Measurements from ENCODE around the gene KCNH6.

KCNH6 gene

DNA sequence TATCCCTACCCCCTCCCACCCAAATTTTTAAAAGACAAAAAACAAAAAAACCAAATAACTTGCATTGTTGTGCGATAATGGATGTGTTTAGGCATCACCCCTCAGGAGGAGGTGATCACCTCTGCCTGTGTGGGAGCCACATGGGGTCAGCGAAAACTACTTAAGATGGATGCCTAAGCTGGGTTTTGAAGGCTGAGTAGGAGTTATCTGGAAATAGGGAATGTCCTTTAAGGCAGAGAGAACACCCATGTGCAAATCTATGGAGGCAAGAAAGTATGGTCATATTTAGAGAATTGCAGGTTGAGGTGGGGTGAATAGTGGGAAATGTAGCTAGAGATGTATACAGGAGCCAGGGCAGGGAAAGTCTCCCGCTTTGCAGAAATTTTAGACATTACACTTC, 72.0 kb downstream of the KCNH6 start:
- Histone ChIP-seq H3K9me2 (replicated peaks; ENCODE audit: low read depth, low read length) (no peaks in the 10 kb centered on the region), H2AFZ (ENCODE audit: low read length) (no peak overlapping the region), H3K4me2 (ENCODE audit: low read depth, low read length, poor library complexity, severe bottlenecking) (no peak overlapping the region), H3K27me3 (ENCODE audit: insufficient read depth, low read length, poor library complexity, severe bottlenecking) (no peaks in the 10 kb centered on the region), H3K36me3 (ENCODE audit: insufficient read depth, low read length) (peaks cover 30% of the 10 kb centered on the region; the same call in 1 of the 2 replicates), H3K79me2 (ENCODE audit: insufficient read depth, low read length) (no peaks in the 10 kb centered on the region), H3K4me1 (ENCODE audit: insufficient read depth, low read length, poor library complexity, severe bottlenecking) (peaks cover 4% of the 10 kb centered on the region), H3K9me3 (ENCODE audit: insufficient read depth, low read depth, low read length) (no peaks in the 10 kb centered on the region), H3K4me3 (ENCODE audit: low read length, poor library complexity, severe bottlenecking) (no peak overlapping the region), H4K20me1 (ENCODE audit: insufficient read depth, low read length, poor library complexity, severe bottlenecking) (no peaks in the 10 kb centered on the region), H3F3A (ENCODE audit: low read depth) (peaks cover 4% of the 10 kb centered on the region; the same call in 1 of the 2 replicates), H3K9ac (ENCODE audit: low read depth, low read length, poor library complexity, severe bottlenecking) (no peak overlapping the region)
- TF ChIP-seq, protein P1, sequence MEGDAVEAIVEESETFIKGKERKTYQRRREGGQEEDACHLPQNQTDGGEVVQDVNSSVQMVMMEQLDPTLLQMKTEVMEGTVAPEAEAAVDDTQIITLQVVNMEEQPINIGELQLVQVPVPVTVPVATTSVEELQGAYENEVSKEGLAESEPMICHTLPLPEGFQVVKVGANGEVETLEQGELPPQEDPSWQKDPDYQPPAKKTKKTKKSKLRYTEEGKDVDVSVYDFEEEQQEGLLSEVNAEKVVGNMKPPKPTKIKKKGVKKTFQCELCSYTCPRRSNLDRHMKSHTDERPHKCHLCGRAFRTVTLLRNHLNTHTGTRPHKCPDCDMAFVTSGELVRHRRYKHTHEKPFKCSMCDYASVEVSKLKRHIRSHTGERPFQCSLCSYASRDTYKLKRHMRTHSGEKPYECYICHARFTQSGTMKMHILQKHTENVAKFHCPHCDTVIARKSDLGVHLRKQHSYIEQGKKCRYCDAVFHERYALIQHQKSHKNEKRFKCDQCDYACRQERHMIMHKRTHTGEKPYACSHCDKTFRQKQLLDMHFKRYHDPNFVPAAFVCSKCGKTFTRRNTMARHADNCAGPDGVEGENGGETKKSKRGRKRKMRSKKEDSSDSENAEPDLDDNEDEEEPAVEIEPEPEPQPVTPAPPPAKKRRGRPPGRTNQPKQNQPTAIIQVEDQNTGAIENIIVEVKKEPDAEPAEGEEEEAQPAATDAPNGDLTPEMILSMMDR (conservative IDR thresholded peaks at IDR 0.05; ENCODE audit: low read length) = no peak
- TF ChIP-seq EZH2phosphoT487 (IDR thresholded peaks at IDR 0.05; ENCODE audit: borderline replicate concordance) = no peak

All from Loucy (cell line).